Amniotic epithelial cell (primary cell): ENCODE results near the gene GPR137C.

Source experiments
- DNase-seq: peaks from one replicate; pipeline ENCODE4 v3.0.0-alpha.2; 2010; ENCODE audit warnings: low read depth

Gene GPR137C

GRCh38 chr14:52683985-52684520, 131.4 kb downstream of the GPR137C start:
- no peak for DNase-seq

GRCh38 chr14:52686176-52686575, 133.5 kb downstream of the GPR137C start:
- DNase-seq, result no peak
